Endothelial cell (in vitro differentiated cells): Measurements from ENCODE around the gene IFT27. TPM values are rescaled to one million over a fixed set of nuclear protein-coding genes. Genes with fewer than 3 reads are reported as not detected.

Experiments used
- DNase-seq: peaks from one replicate; pipeline ENCODE4 v3.0.0; 2021; ENCODE audit warnings: low spot score
- H3K27ac Mint-ChIP-seq: one replicate; pipeline ENCODE4 v1.8.0; 2021; ENCODE audit warnings: mixed read lengths, inconsistent platforms; ENCODE audit not compliant: unreplicated experiment
- H3K27me3 Mint-ChIP-seq: one replicate; pipeline ENCODE4 v1.8.0; 2021; ENCODE audit warnings: mild to moderate bottlenecking, moderate library complexity, mixed read lengths, inconsistent platforms; ENCODE audit not compliant: unreplicated experiment
- H3K36me3 Mint-ChIP-seq: one replicate; pipeline ENCODE4 v1.8.0; 2021; ENCODE audit warnings: mild to moderate bottlenecking, low read depth, mixed read lengths, inconsistent platforms; ENCODE audit not compliant: unreplicated experiment
- H3K4me1 Mint-ChIP-seq: one replicate; pipeline ENCODE4 v1.8.0; 2021; ENCODE audit warnings: mild to moderate bottlenecking, mixed read lengths, inconsistent platforms; ENCODE audit not compliant: unreplicated experiment
- H3K4me3 Mint-ChIP-seq: one replicate; pipeline ENCODE4 v1.8.0; 2021; ENCODE audit warnings: mild to moderate bottlenecking, mixed read lengths, inconsistent platforms; ENCODE audit not compliant: unreplicated experiment
- H3K9me3 Mint-ChIP-seq: one replicate; pipeline ENCODE4 v1.8.0; 2021; ENCODE audit warnings: mixed read lengths, inconsistent platforms; ENCODE audit not compliant: unreplicated experiment
- CTCF ChIP-seq: fragments of 200-600 bp; sonication (generic); IDR thresholded peaks from one replicate; pipeline ENCODE4 v1.5.0; 2021; ENCODE audit warnings: antibody characterized with exemption; ENCODE audit not compliant: unreplicated experiment
- total RNA-seq: library from RNA; stranded (reverse); fragmentation: NEBNext Ultra II Directional; extraction: Animal tissue kit (Norgen Biotek cat#: 25700); gene quantifications from one replicate; pipeline ENCODE4 v1.2.1, GENCODE V29; 2021; ENCODE audit not compliant: unreplicated experiment

IFT27 gene
- total RNA-seq, 1 donor from 2014 or later, result 51.1 TPM

- Mint-ChIP-seq H3K4me3 (no peak overlapping the region), H3K27me3 (peaks cover 33% of the 10 kb centered on the region), H3K9me3 (no peaks in the 10 kb centered on the region), H3K4me1 (peaks cover 36% of the 10 kb centered on the region), H3K27ac (no peak overlapping the region), H3K36me3 (no peaks in the 10 kb centered on the region)
- no peak for DNase-seq
- no peak for TF ChIP-seq CTCF
Observed at GRCh38 chr22:36818010-36818642, 42.2 kb upstream of the IFT27 start.

- no peaks in the 10 kb centered on the region for H3K9me3 Mint-ChIP-seq
- no peak overlapping the region for H3K27ac Mint-ChIP-seq
- no peaks in the 10 kb centered on the region for H3K36me3 Mint-ChIP-seq
- H3K27me3 Mint-ChIP-seq, result peaks cover 33% of the 10 kb centered on the region
- H3K4me3 Mint-ChIP-seq, result no peak overlapping the region
- TF ChIP-seq CTCF, result no peak
- DNase-seq, result no peak
- H3K4me1 Mint-ChIP-seq, result peaks cover 30% of the 10 kb centered on the region
Observed at GRCh38 chr22:36817525-36817848, 41.6 kb upstream of the IFT27 start.

- Mint-ChIP-seq H3K27ac (no peak within 1 kb of the TSS), H3K4me1 (peaks cover 27% of the 10 kb centered on the region), H3K9me3 (no peaks in the 10 kb centered on the region), H3K36me3 (no peaks in the 10 kb centered on the region), H3K27me3 (peaks cover 36% of the 10 kb centered on the region), H3K4me3 (no peak within 1 kb of the TSS)
- DNase-seq, result peak; percentile 45
- TF ChIP-seq CTCF, result no peak
Observed at GRCh38 chr22:36816636-36817524, 41.0 kb upstream of the IFT27 start, which contains the start of gene PVALB. TSS of gene PVALB (minus strand) at chr22:36817035. CDS start at chr22:36817005, 30 bp downstream.

- no peak overlapping the region for H3K27ac Mint-ChIP-seq
- DNase-seq, result no peak
- no peaks in the 10 kb centered on the region for H3K36me3 Mint-ChIP-seq
- H3K4me3 Mint-ChIP-seq, result no peak overlapping the region
- peaks cover 37% of the 10 kb centered on the region for H3K27me3 Mint-ChIP-seq
- no peak for TF ChIP-seq CTCF
- H3K9me3 Mint-ChIP-seq, result no peaks in the 10 kb centered on the region
- peaks cover 27% of the 10 kb centered on the region for H3K4me1 Mint-ChIP-seq
Observed at GRCh38 chr22:36816339-36816635, 40.4 kb upstream of the IFT27 start.
